Endothelial cell of umbilical vein (primary cell): ENCODE data around the gene EFNA5. TPM values are rescaled to one million over a fixed set of nuclear protein-coding genes. Genes with fewer than 3 reads are reported as not detected.

Source experiments
- BruUV-seq: library from RNA; stranded (reverse); fragments of 400-500 nt; replicated peaks from 2 replicates; lab custom pipeline; 2021; lab: Mats Ljungman, UMichigan
- CTCF ChIA-PET: fragments of 300-600, 350-600 bp; sonication (Branson Sonifier 250); formaldehyde crosslinking; loops from one replicate; lab custom pipeline; 2021; ENCODE audit warnings: antibody characterized with exemption, inconsistent platforms; lab: Charles Lee
- POLR2A ChIA-PET: fragments of 300-600, 350-600 bp; sonication (Branson Sonifier 250); formaldehyde crosslinking; loops from one replicate; lab custom pipeline; 2021; ENCODE audit warnings: antibody characterized with exemption, inconsistent platforms; lab: Charles Lee
- DNase-seq: peaks from one replicate; pipeline ENCODE4 v3.0.0-alpha.2; 2011; ENCODE audit warnings: low read depth, low spot score
- FAIRE-seq: peaks from 2 replicates; lab custom pipeline; 2011; peaks lifted over from hg19 to GRCh38; lab: Jason Lieb, UNC
- H2AFZ ChIP-seq: 2 replicates; pipeline ENCODE4 v1.6.0; 2012; ENCODE audit warnings: low read depth, low read length, control low read depth, inconsistent platforms
- H3K27ac ChIP-seq: 2 replicates; pipeline ENCODE4 v1.5.1; 2011; ENCODE audit warnings: low read depth, mild to moderate bottlenecking, control low read depth, low read length, moderate library complexity; ENCODE audit not compliant: insufficient read depth
- H3K27me3 ChIP-seq, 2 experiments: 2 replicates each; pipeline versions ENCODE4 v1.6.0 to v1.6.1; 2011; ENCODE audit warnings: low read length in 2 of 2, mixed read lengths in 1 of 2; ENCODE audit not compliant: control insufficient read depth in 2 of 2, insufficient read depth in 2 of 2
- H3K36me3 ChIP-seq, 2 experiments: 2 replicates in 1 of 2; 3 replicates in 1 of 2; pipeline ENCODE4 v1.5.1; 2011; ENCODE audit warnings: low read length in 2 of 2, mild to moderate bottlenecking in 1 of 2, moderate library complexity in 1 of 2; ENCODE audit not compliant: control insufficient read depth in 2 of 2, insufficient read depth in 2 of 2; ENCODE audit errors: extremely low read depth in 1 of 2
- H3K4me1 ChIP-seq: 3 replicates; pipeline ENCODE4 v1.5.1; 2011; ENCODE audit warnings: mild to moderate bottlenecking, low read length; ENCODE audit not compliant: control insufficient read depth, insufficient read depth; ENCODE audit errors: extremely low read depth
- H3K4me2 ChIP-seq: 2 replicates; pipeline ENCODE4 v1.6.1; 2011; ENCODE audit warnings: low read length, control low read depth, mixed read lengths; ENCODE audit not compliant: insufficient read depth
- H3K4me3 ChIP-seq, 3 experiments: fragments of 200-600 bp in 1 of 3; sonication (generic), shearing (Covaris generic) in 1 of 3; replicated peaks in 1 of 3; 2 replicates each; pipeline ENCODE4 v1.5.1; 2011 to 2016; ENCODE audit warnings: control low read depth in 3 of 3, low read length in 3 of 3, mild to moderate bottlenecking in 2 of 3, inconsistent platforms in 1 of 3, low read depth in 1 of 3, moderate library complexity in 1 of 3; ENCODE audit not compliant: insufficient read depth in 1 of 3
- H3K79me2 ChIP-seq: 2 replicates; pipeline ENCODE4 v1.6.0; 2012; ENCODE audit warnings: low read length, inconsistent platforms; ENCODE audit not compliant: control insufficient read depth, insufficient read depth
- H3K9ac ChIP-seq: replicated peaks from 2 replicates; pipeline ENCODE3; 2011; ENCODE audit warnings: low read length, control low read depth; ENCODE audit not compliant: insufficient read depth; ENCODE audit errors: extremely low read depth
- H3K9me1 ChIP-seq: replicated peaks from 3 replicates; pipeline ENCODE4 v1.6.0; 2011; ENCODE audit warnings: mild to moderate bottlenecking, low read length; ENCODE audit not compliant: control insufficient read depth, insufficient read depth; ENCODE audit errors: extremely low read depth
- H3K9me3 ChIP-seq: replicated peaks from 2 replicates; pipeline ENCODE4 v1.5.1; 2012; ENCODE audit warnings: low read length, inconsistent platforms; ENCODE audit not compliant: control insufficient read depth, insufficient read depth
- H4K20me1 ChIP-seq: replicated peaks from 2 replicates; pipeline ENCODE3; 2011; ENCODE audit warnings: mild to moderate bottlenecking, low read length; ENCODE audit not compliant: control insufficient read depth, insufficient read depth; ENCODE audit errors: extremely low read depth
- EZH2 ChIP-seq: IDR thresholded peaks from 2 replicates; pipeline ENCODE4 v1.6.1; 2012; ENCODE audit warnings: borderline replicate concordance, low read depth, mild to moderate bottlenecking, moderate library complexity, low read length, inconsistent platforms; ENCODE audit not compliant: severe bottlenecking
- FOS ChIP-seq: IDR thresholded peaks from 2 replicates; pipeline ENCODE4 v1.6.1; 2011; ENCODE audit warnings: mild to moderate bottlenecking, low read length, moderate library complexity, borderline replicate concordance; ENCODE audit not compliant: insufficient read depth
- GATA2 ChIP-seq: IDR thresholded peaks from 2 replicates; pipeline ENCODE4 v1.7.0; 2011; ENCODE audit warnings: low read depth, mild to moderate bottlenecking, moderate library complexity, mixed read lengths, low read length; ENCODE audit not compliant: insufficient read length, insufficient read depth
- JUN ChIP-seq: IDR thresholded peaks from 2 replicates; pipeline ENCODE4 v1.6.1; 2011; ENCODE audit warnings: borderline replicate concordance, low read depth; ENCODE audit not compliant: insufficient read length, insufficient read depth
- MYC ChIP-seq: IDR thresholded peaks from one replicate; pipeline ENCODE4 v1.6.1; 2011; ENCODE audit warnings: mild to moderate bottlenecking, low read depth, low read length
- POLR2A ChIP-seq: IDR thresholded peaks from 2 replicates; pipeline ENCODE4 v1.6.1; 2012; ENCODE audit warnings: low read depth, mild to moderate bottlenecking, control low read depth, low read length
- POLR2AphosphoS5 ChIP-seq: IDR thresholded peaks from 2 replicates; pipeline ENCODE4 v1.6.1; 2012; ENCODE audit warnings: low read depth, mild to moderate bottlenecking, control low read depth, low read length, moderate library complexity; ENCODE audit not compliant: insufficient read depth
- dilution Hi-C: fragments of 300-500 bp; cut with MboI; formaldehyde crosslinking; loops from one replicate; pipeline ENCODE4 v1.15.0; 2019; ENCODE audit warnings: low sequenced_read_pairs; ENCODE audit not compliant: extremely low pct_ligation_motif_present
- intact Hi-C: fragments of 100-400 bp; cut with micrococcal nuclease; formaldehyde crosslinking; loops from one replicate; pipeline ENCODE4 v1.10.0; 2022
- polyA plus RNA-seq, 4 experiments: library from polyadenylated mRNA; depleted of rRNA in 3 of 4; stranded (reverse) in 3 of 4; unstranded in 1 of 4; fragments of >200 nt; gene quantifications; 2 replicates each; pipeline versions ENCODE4 v1.2.1 to v1.2.3, GENCODE V29; 2011 to 2012; ENCODE audit warnings: missing spikeins in 1 of 4
- total RNA-seq: library from RNA; stranded (reverse); gene quantifications from 2 replicates; pipeline ENCODE4 v1.2.3, GENCODE V29; 2021
- TF ChIP-seq, protein P1 (sequence below): IDR thresholded peaks from 2 replicates; pipeline ENCODE4 v1.6.1; 2011; ENCODE audit not compliant: insufficient read depth, insufficient read length
- TF ChIP-seq, protein P2 (sequence below), 2 donors: IDR thresholded peaks; 1 replicate in 1 of 2; 2 replicates in 1 of 2; pipeline ENCODE4 v1.5.1; 2011; ENCODE audit warnings: low read length in 2 of 2, mild to moderate bottlenecking in 2 of 2, moderate library complexity in 2 of 2, control low read depth in 1 of 2, inconsistent platforms in 1 of 2, low read depth in 1 of 2; ENCODE audit not compliant: insufficient read depth in 1 of 2; ENCODE audit errors: extremely low read depth in 1 of 2

EFNA5 gene
- total and polyA plus RNA-seq, 2 donors (not counting 3 experiments of a cell fraction or from before 2014, with no cell fraction given): 13.6 to 22.1 TPM

DNA sequence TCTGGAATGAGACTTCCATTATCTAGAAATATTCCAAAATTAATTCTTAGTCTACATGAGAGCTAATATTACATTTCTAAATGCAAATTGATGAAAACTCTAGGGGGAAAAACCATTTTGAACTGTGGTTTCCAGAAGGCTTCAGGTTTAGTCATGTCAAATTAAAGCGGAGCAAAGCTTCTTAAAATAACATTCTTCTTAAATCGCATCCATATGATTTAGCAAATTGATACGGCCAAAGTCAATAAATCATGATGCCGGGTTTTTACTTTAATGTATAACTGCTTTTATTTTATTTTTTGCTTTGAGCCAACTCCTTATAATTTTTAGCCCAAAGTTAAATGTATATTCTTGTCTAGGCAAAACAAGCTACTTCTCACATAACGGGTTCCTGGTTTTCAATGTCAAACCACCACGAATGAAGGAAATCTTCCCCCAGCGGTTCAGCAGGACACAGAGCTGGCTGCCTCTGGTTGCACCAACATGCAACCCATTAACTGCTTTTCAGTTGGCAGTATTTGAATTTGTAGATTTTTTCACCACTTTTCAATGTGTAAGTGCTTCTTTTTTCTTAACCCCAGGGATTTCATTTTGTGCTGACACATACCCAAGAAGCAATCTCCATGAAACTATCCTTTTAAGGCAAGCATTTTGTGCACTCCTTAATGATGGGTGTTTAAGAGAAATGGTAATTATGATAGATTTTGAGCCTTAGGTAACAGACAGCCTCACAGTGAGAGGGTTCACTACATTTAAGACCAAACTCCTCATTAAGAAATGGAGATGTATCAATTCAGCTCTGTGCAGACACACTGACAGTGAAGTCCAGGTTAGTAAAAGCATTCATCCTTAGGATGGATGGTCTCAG is 35.5 kb downstream of the EFNA5 start:
- Histone ChIP-seq H3K27me3 (no peaks in the 10 kb centered on the region), H3K4me3 (no peak overlapping the region), H4K20me1 (no peaks in the 10 kb centered on the region), H3K9me3 (no peaks in the 10 kb centered on the region), H3K4me2 (no peak overlapping the region), H3K9me1 (no peaks in the 10 kb centered on the region), H3K79me2 (peaks cover 8% of the 10 kb centered on the region), H3K36me3 (no peaks in the 10 kb centered on the region), H2AFZ (no peak overlapping the region), H3K4me1 (peaks cover 4% of the 10 kb centered on the region), H3K27ac (no peak overlapping the region), H3K9ac (no peak overlapping the region)
- FAIRE-seq (no peak), DNase-seq (no peak)
- POLR2A ChIA-PET: no interaction called here
- dilution Hi-C loops: no loop called here
- TF ChIP-seq POLR2AphosphoS5: no peak
- no peak for TF ChIP-seq EZH2
- TF ChIP-seq, protein P1, sequence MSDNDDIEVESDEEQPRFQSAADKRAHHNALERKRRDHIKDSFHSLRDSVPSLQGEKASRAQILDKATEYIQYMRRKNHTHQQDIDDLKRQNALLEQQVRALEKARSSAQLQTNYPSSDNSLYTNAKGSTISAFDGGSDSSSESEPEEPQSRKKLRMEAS: no peak
- TF ChIP-seq, protein P2, sequence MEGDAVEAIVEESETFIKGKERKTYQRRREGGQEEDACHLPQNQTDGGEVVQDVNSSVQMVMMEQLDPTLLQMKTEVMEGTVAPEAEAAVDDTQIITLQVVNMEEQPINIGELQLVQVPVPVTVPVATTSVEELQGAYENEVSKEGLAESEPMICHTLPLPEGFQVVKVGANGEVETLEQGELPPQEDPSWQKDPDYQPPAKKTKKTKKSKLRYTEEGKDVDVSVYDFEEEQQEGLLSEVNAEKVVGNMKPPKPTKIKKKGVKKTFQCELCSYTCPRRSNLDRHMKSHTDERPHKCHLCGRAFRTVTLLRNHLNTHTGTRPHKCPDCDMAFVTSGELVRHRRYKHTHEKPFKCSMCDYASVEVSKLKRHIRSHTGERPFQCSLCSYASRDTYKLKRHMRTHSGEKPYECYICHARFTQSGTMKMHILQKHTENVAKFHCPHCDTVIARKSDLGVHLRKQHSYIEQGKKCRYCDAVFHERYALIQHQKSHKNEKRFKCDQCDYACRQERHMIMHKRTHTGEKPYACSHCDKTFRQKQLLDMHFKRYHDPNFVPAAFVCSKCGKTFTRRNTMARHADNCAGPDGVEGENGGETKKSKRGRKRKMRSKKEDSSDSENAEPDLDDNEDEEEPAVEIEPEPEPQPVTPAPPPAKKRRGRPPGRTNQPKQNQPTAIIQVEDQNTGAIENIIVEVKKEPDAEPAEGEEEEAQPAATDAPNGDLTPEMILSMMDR (IDR thresholded peaks at IDR 0.05; ENCODE audit: extremely low read depth in 1 of 2, insufficient read depth in 1 of 2, low read depth in 1 of 2, low read length in 2 of 2): no peak
- TF ChIP-seq JUN: no peak
- TF ChIP-seq MYC: no peak
- TF ChIP-seq POLR2A: no peak
- no peak for TF ChIP-seq GATA2
- no peak for TF ChIP-seq FOS
- no TSS peak for BruUV-seq
- CTCF ChIA-PET: interaction anchor here (1.1 to 1.4 kb wide), 2 partner anchors 9 to 12 kb away, joined by 3 read pairs; no protein-coding TSS in a partner anchor
- intact Hi-C loops: no loop called here
